Ectodermal cell (in vitro differentiated cells): ENCODE measurements around the gene FLNC.
A peak's percentile ranks its signal among the peaks of the same experiment; 100 is the strongest.

ENCODE experiments used
- H3K27ac ChIP-seq: 2 replicates; pipeline ENCODE4 v1.7.0; 2013; ENCODE audit warnings: mild to moderate bottlenecking, low read depth, low read length; ENCODE audit not compliant: insufficient read depth, poor library complexity, severe bottlenecking
- H3K27me3 ChIP-seq: 2 replicates; pipeline ENCODE4 v1.7.0; 2013; ENCODE audit warnings: mild to moderate bottlenecking, low read length; ENCODE audit not compliant: insufficient read depth, control insufficient read depth, poor library complexity, severe bottlenecking
- H3K36me3 ChIP-seq: one replicate; pipeline ENCODE4 v1.7.0; 2013; ENCODE audit warnings: low read length; ENCODE audit not compliant: control insufficient read depth, insufficient read depth
- H3K4me1 ChIP-seq: one replicate; pipeline ENCODE4 v1.7.0; 2013; ENCODE audit warnings: low read length; ENCODE audit not compliant: control insufficient read depth, insufficient read depth
- H3K4me3 ChIP-seq: 2 replicates; pipeline ENCODE4 v1.7.0; 2013; ENCODE audit warnings: low read depth, low read length, control low read depth; ENCODE audit not compliant: insufficient read depth
- H3K9me3 ChIP-seq: 2 replicates; pipeline ENCODE4 v1.7.0; 2013; ENCODE audit warnings: mild to moderate bottlenecking, low read length, moderate library complexity; ENCODE audit not compliant: control insufficient read depth
- WGBS, 2 experiments: methylation state at CpG; one replicate each; pipeline ENCODE4 v1.1.7; 2013; ENCODE audit warnings: missing lambda C conversion rate in 2 of 2; 5-methylcytosine and 5-hydroxymethylcytosine counted together

FLNC gene

DNA sequence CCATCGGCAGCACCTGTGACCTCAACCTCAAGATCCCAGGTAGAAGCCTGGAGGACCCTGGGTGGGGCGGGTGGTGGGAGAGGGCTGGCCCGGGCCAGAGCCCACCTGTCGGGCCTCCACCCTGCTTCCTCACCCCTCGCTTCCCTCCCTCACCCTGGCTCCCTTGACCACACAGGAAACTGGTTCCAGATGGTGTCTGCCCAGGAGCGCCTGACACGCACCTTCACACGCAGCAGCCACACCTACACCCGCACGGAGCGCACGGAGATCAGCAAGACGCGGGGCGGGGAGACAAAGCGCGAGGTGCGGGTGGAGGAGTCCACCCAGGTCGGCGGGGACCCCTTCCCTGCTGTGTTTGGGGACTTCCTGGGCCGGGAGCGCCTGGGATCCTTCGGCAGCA, 23.6 kb downstream of the FLNC start:
- WGBS, 2 experiments = 95 to 97% methylated on average over 23 of the region's 23 CpGs
- H3K9me3 ChIP-seq = no peaks in the 10 kb centered on the region
- H3K27ac ChIP-seq = no peak overlapping the region
- no peak overlapping the region for H3K4me3 ChIP-seq
- H3K4me1 ChIP-seq = no peaks in the 10 kb centered on the region
- peaks cover 18% of the 10 kb centered on the region for H3K36me3 ChIP-seq
- H3K27me3 ChIP-seq = no peaks in the 10 kb centered on the region

DNA sequence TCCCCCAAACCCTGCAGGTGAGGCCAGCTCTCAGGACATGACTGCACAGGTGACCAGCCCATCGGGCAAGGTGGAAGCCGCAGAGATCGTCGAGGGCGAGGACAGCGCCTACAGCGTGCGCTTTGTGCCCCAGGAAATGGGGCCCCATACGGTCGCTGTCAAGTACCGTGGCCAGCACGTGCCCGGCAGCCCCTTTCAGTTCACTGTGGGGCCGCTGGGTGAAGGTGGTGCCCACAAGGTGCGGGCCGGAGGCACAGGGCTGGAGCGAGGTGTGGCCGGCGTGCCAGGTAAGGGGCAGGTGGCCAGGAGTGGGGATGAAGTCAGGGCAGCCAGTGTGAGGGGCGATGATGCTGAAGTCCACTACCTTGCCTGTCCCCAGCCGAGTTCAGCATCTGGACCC, 24.2 kb downstream of the FLNC start:
- WGBS, 2 experiments = 95% methylated on average over 21 of the region's 21 CpGs

DNA sequence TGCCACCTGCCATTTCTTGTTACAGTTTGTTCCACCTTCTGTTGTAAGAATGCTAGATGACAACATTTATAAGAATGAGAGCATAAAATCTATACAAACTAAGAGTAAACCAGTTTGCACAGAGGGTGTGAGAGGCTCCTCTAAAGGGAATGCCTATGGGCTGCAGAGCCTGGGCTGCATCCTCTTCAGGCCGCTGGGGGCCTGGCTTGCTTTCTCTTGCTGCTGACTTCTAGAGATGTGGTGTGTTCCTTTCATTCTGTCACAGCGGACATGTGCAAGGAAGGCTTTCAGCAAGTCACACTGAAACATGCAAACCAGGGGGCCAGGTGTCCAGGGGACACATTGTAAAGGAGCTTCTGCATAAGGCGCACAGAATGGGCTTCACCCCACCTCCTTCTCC, 25.4 kb downstream of the FLNC start:
- H3K9me3 ChIP-seq = no peaks in the 10 kb centered on the region
- no peaks in the 10 kb centered on the region for H3K27me3 ChIP-seq
- no peaks in the 10 kb centered on the region for H3K4me1 ChIP-seq
- H3K4me3 ChIP-seq = no peak overlapping the region
- WGBS, 2 experiments = 92 to 94% methylated on average over 3 of the region's 3 CpGs
- no peak overlapping the region for H3K27ac ChIP-seq
- peaks cover 18% of the 10 kb centered on the region for H3K36me3 ChIP-seq

More for the DNA sequence above, 24.2 kb downstream of the FLNC start:
- H3K4me3 ChIP-seq = no peak overlapping the region
- peaks cover 18% of the 10 kb centered on the region for H3K36me3 ChIP-seq
- H3K9me3 ChIP-seq = no peaks in the 10 kb centered on the region
- H3K4me1 ChIP-seq = no peaks in the 10 kb centered on the region
- no peak overlapping the region for H3K27ac ChIP-seq
- no peaks in the 10 kb centered on the region for H3K27me3 ChIP-seq

DNA sequence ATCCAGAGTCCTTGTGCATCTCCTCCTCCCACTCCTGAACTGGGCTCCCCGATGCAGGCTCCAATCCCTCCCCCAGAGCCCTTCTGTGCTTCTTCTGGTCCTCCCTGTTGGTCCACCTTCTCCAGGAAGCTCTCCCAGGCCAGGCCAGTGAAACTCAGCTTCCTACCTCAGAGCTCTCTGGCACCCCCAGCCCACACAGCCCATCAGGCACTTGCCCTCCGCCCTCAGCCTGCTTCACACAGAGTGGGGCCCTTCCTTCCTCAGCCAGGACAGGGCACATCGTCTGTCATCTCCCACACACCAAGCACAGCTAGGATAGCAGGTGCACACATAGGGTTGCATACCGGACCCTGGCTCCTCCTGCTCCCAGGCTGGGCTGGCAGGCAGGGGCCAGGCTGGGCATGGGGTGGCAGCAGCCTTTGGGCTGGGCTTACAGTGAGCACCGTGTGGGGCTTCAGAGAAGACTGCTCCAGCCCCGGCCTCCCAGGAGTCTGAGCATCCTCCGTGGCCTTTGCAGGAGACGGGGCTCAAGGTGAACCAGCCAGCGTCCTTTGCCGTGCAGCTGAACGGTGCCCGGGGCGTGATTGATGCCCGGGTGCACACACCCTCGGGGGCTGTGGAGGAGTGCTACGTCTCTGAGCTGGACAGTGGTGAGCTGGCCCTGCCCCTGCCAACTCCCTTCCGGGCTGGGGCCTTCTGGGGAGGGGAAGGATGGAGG, 26.0 kb downstream of the FLNC start:
- Histone ChIP-seq H3K9me3 (no peaks in the 10 kb centered on the region), H3K36me3 (peaks cover 18% of the 10 kb centered on the region), H3K27me3 (no peaks in the 10 kb centered on the region), H3K27ac (no peak overlapping the region), H3K4me3 (no peak overlapping the region), H3K4me1 (no peaks in the 10 kb centered on the region)
- 92 to 93% methylated on average over 16 to 17 of the region's 17 CpGs for WGBS, 2 experiments

DNA sequence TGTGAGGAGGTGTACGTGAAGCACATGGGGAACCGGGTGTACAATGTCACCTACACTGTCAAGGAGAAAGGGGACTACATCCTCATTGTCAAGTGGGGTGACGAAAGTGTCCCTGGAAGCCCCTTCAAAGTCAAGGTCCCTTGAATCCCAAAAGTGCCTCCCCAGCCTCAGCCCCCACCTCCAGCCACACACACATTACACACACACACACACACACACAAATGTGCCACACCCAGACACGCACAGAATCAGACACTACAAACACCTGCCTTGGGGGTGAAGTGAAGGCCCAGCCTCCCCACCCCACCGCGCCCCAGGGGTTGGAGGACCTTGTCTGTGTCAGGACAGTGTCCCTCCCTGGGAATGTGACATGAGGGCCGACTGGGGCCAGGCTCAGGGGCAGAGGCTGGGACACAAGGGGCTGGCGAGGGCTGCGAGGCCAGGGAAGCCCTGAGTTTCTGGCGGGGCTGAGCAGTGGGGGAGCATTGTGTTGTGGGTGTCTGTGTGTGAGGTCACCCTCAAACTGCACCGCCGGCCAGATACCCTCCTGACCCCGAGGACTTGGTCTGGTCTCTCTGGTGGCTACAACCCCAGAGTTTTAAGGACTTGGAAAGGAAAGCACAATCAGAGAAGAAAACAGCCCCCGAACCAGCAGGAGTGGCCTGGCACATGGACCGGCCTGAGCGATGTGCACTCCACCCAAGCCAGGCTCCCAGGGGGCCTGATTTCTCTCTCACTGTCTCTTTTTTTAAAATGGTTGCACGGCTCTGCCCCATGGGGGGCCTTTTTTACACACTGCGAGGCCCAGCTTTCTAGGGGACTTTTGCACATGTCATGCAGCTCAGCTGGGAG, 28.4 kb downstream of the FLNC start:
- WGBS, 2 experiments = 91 to 92% methylated on average over 18 of the region's 18 CpGs
- H3K27ac ChIP-seq = no peak overlapping the region
- no peaks in the 10 kb centered on the region for H3K27me3 ChIP-seq
- H3K36me3 ChIP-seq = peaks cover 6% of the 10 kb centered on the region
- no peaks in the 10 kb centered on the region for H3K9me3 ChIP-seq
- H3K4me1 ChIP-seq = peaks cover 1% of the 10 kb centered on the region
- H3K4me3 ChIP-seq = no peak overlapping the region

DNA sequence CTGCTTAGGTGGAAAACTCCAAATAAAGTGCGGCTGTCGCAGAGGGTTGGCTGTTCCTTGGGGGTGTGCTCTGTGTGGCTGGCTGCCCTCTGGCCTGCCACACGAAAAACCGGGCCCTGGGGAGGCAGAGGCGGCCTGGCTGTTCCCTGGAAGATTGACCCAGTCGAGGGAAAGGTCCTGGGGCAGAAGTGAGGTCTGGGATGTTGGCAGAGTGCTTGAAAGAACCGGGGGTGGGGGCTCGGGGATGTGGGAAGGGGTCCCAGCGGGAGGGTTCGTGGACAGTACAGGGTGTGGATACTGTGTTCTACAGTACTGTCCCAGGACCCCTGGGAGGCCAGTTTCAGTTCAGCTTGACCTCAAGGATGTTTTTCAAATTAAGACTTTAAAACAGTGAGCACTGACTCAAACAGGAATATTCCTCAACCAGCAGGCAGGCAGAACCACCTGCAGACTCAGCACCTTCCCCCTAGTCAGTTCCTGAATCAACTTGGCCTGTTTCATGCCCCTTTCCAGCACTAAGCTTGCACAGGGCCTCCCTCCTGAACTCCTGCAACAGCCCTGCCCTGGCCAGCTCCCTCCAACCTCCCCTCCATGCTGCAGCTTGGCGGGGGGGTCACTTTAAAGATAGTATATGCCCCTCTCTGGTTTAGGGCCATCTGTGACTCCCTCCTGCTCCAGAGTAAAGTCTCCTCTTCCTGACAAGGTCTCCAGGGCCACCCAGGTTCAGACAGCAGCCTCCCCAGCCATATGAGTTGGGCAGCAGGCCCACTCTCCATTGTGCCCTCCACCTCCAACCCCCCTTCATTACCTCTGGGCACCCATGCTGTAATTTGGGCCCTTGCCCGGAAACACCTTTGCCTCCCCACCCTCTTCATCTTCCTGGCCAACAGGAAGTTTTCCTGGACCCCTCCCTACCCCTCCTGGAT, 29.3 kb downstream of the FLNC start:
- H3K27me3 ChIP-seq = no peaks in the 10 kb centered on the region
- 86 to 90% methylated on average over 12 of the region's 12 CpGs for WGBS, 2 experiments
- peaks cover 3% of the 10 kb centered on the region for H3K36me3 ChIP-seq
- H3K4me1 ChIP-seq = peaks cover 6% of the 10 kb centered on the region
- H3K4me3 ChIP-seq = no peak overlapping the region
- no peaks in the 10 kb centered on the region for H3K9me3 ChIP-seq
- no peak overlapping the region for H3K27ac ChIP-seq

DNA sequence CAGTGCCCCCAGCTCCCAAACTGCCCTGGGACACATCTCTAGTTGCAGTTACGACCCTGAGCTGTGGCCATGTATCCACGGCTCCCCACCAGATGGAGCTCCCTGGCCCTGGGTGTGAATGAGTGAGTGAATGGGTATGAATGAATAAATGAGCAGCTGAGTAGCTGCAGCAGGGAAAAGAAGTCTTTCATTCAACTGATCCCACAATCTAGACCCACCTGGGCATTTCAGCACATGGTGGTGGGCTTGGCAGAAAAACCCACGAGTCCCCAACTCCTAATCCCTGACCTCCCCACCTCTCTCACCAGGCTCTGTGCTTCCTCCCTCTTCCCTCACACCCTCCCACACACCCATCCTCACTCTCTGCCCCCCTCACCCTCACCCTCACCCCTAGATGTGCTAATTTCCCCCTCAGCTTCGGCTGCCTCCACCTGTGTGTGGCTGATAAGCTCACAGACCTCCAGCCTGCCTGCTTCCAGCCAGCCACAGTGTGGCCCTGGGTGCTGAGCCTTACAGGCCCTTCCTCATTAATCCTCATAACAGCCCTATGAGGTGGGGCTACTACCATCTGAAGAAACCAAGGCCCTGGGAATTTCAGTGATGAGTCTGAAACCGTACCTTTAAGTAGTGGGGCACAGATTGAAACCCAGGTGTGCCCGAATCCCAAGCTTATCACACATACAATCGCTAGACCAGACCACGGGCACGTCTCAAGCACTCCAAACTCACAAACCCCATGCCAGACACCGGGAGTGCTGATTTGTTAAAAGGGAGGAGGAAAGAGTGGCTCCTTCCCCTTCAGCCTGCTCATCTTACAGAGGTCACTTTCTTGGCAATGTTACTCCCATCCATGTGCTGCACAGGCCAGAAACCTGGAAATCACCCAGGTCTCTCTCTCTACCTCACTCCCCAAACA, 30.2 kb downstream of the FLNC start:
- Histone ChIP-seq H3K4me3 (no peak overlapping the region), H3K4me1 (peaks cover 6% of the 10 kb centered on the region), H3K27me3 (no peaks in the 10 kb centered on the region), H3K27ac (no peak overlapping the region), H3K9me3 (no peaks in the 10 kb centered on the region), H3K36me3 (no peaks in the 10 kb centered on the region)
- 75% methylated on average over 10 of the region's 10 CpGs for WGBS, 2 experiments

DNA sequence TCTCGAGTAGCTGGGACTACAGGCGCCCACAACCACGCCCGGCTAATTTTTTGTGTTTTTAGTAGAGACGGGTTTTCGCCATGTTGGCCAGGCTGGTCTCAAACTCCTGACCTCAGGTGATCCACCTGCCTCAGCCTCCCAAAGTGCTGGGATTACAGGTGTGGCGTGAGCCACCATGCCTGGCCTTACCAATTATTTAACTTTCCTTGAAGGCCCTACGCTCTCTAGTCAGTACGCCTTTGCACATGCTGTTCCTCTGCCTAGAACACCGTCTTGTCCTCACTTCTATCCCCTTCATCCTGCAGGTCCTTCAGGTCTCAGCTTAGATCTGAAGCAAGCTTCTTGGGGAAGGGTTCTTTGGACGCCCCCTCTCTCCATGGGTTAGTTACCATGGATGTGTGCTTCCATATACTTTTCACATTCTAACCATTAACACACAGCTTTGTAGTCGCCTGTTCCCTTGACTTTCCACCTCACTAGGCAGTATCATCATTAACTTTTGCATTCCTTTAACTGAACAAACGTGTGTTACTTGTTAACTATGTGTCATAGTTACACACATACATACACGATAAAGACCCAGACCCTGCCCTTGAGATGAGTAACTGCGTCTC, 31.9 kb downstream of the FLNC start:
- no peaks in the 10 kb centered on the region for H3K9me3 ChIP-seq
- peaks cover 6% of the 10 kb centered on the region for H3K4me1 ChIP-seq
- no peak overlapping the region for H3K27ac ChIP-seq
- peaks cover 2% of the 10 kb centered on the region for H3K27me3 ChIP-seq
- H3K4me3 ChIP-seq = peak overlapping the region; percentile 85
- 74 to 79% methylated on average over 15 of the region's 15 CpGs for WGBS, 2 experiments
- no peaks in the 10 kb centered on the region for H3K36me3 ChIP-seq
